ENCODE measurements around the gene LOXL1.
"Not testable (repeated sequence)": the region's sequence is repeated elsewhere in the genome, so short reads cannot be mapped to it uniquely, and the experiment has no call there.

Gene LOXL1

GRCh38 chr15:73968461-73968860, 42.2 kb downstream of the LOXL1 start:
- TF ChIP-seq Cebpa-rat (IDR thresholded peaks at IDR 0.05), result no peak
- Histone ChIP-seq H3K4me2 (no peak overlapping the region), H3K9ac (no peak overlapping the region), H3K27me3 (no peaks in the 10 kb centered on the region; the same call in 1 of the 2 replicates), H3K4me1 (peaks cover 41% of the 10 kb centered on the region), H3K9me3 (no peaks in the 10 kb centered on the region; the same call in 1 of the 2 replicates), H3K4me3 (no peak overlapping the region), H3K36me3 (no peaks in the 10 kb centered on the region), H4K20me1 (peaks cover 5% of the 10 kb centered on the region), H3K27ac (no peak overlapping the region)

GRCh38 chr15:73969151-73969759, 43.0 kb downstream of the LOXL1 start:
- TF ChIP-seq Cebpa-rat (IDR thresholded peaks at IDR 0.05), result no peak
- Histone ChIP-seq H3K4me2 (no peak overlapping the region), H3K9ac (no peak overlapping the region), H3K27me3 (peaks cover 2% of the 10 kb centered on the region; the same call in 1 of the 2 replicates), H3K4me1 (peaks cover 38% of the 10 kb centered on the region), H3K4me3 (no peak overlapping the region), H3K36me3 (no peaks in the 10 kb centered on the region), H3K9me3 (no peaks in the 10 kb centered on the region; the same call in 1 of the 2 replicates), H3K27ac (no peak overlapping the region), H4K20me1 (peaks cover 7% of the 10 kb centered on the region)

GRCh38 chr15:73972984-73973682, 46.9 kb downstream of the LOXL1 start:
- Histone ChIP-seq H3K4me2 (peak overlapping the region; percentile 68), H3K36me3 (no peaks in the 10 kb centered on the region), H3K27me3 (peaks cover 31% of the 10 kb centered on the region), H3K9ac (no peak overlapping the region), H4K20me1 (peaks cover 7% of the 10 kb centered on the region), H3K4me3 (no peak overlapping the region), H3K27ac (no peak overlapping the region), H3K4me1 (peaks cover 33% of the 10 kb centered on the region), H3K9me3 (no peaks in the 10 kb centered on the region; the same call in 1 of the 2 replicates)
- TF ChIP-seq Cebpa-rat (IDR thresholded peaks at IDR 0.05), result no peak

- H3K27ac ChIP-seq, H3K4me3 ChIP-seq: not testable (repeated sequence)
- 0 out of 2 replicates have a peak overlapping the region, but pooled peaks have one; percentile 68 for H3K4me2 ChIP-seq
Observed at GRCh38 chr15:73973683-73974200, 47.5 kb downstream of the LOXL1 start.

GRCh38 chr15:73975440-73976125, 49.3 kb downstream of the LOXL1 start:
- Histone ChIP-seq H3K4me2 (peak overlapping the region; percentile 83), H3K27me3 (peaks cover 49% of the 10 kb centered on the region), H3K4me1 (peaks cover 34% of the 10 kb centered on the region)
- H3K36me3 ChIP-seq, H3K4me3 ChIP-seq, H4K20me1 ChIP-seq, H3K9ac ChIP-seq, H3K27ac ChIP-seq, H3K9me3 ChIP-seq: not testable (repeated sequence)

More at GRCh38 chr15:73973683-73974200, 47.5 kb downstream of the LOXL1 start:
- not testable (repeated sequence) for H3K36me3 ChIP-seq, H3K9ac ChIP-seq, H3K9me3 ChIP-seq, H4K20me1 ChIP-seq
- Histone ChIP-seq H3K4me1 (peaks cover 33% of the 10 kb centered on the region), H3K27me3 (peaks cover 35% of the 10 kb centered on the region)

GRCh38 chr15:73978896-73979295, 52.6 kb downstream of the LOXL1 start:
- H3K9ac ChIP-seq, result no peak overlapping the region
- peaks cover 56% of the 10 kb centered on the region for H3K4me1 ChIP-seq
- H3K4me2 ChIP-seq, result no peak overlapping the region
- no peak for TF ChIP-seq Cebpa-rat (IDR thresholded peaks at IDR 0.05)
- peaks cover 27% of the 10 kb centered on the region for H4K20me1 ChIP-seq
- H3K9me3 ChIP-seq, result no peaks in the 10 kb centered on the region; the same call in 1 of the 2 replicates
- no peak overlapping the region for H3K4me3 ChIP-seq
- H3K27me3 ChIP-seq, result peaks cover 61% of the 10 kb centered on the region
- H3K27ac ChIP-seq, result no peak overlapping the region
- H3K36me3 ChIP-seq, result no peaks in the 10 kb centered on the region

GRCh38 chr15:73979636-73980035, 53.4 kb downstream of the LOXL1 start:
- Histone ChIP-seq H3K4me2 (no peak overlapping the region), H3K9ac (no peak overlapping the region), H3K4me1 (peaks cover 60% of the 10 kb centered on the region), H3K36me3 (no peaks in the 10 kb centered on the region), H3K9me3 (no peaks in the 10 kb centered on the region), H4K20me1 (peaks cover 34% of the 10 kb centered on the region), H3K27ac (no peak overlapping the region), H3K27me3 (peaks cover 55% of the 10 kb centered on the region), H3K4me3 (no peak overlapping the region)
- TF ChIP-seq Cebpa-rat (IDR thresholded peaks at IDR 0.05), result no peak

- H3K4me1 ChIP-seq, result peaks cover 55% of the 10 kb centered on the region
- no peaks in the 10 kb centered on the region for H3K9me3 ChIP-seq
- H3K4me3 ChIP-seq, result no peak overlapping the region
- peak overlapping the region; percentile 84 for H3K4me2 ChIP-seq
- no peaks in the 10 kb centered on the region for H3K36me3 ChIP-seq
- no peak overlapping the region for H3K27ac ChIP-seq
- H4K20me1 ChIP-seq, result peaks cover 47% of the 10 kb centered on the region
- H3K27me3 ChIP-seq, result peaks cover 35% of the 10 kb centered on the region
- H3K9ac ChIP-seq, result no peak overlapping the region
- TF ChIP-seq Cebpa-rat (IDR thresholded peaks at IDR 0.05), result no peak
Observed at GRCh38 chr15:73981761-73982221, 55.5 kb downstream of the LOXL1 start.

GRCh38 chr15:73982222-73982962, 56.1 kb downstream of the LOXL1 start:
- Histone ChIP-seq H3K4me1 (peaks cover 56% of the 10 kb centered on the region), H4K20me1 (peaks cover 47% of the 10 kb centered on the region), H3K4me2 (peak overlapping the region; percentile 84), H3K9me3 (no peaks in the 10 kb centered on the region), H3K4me3 (no peak overlapping the region), H3K27ac (peak overlapping the region; percentile 16; the same call in 1 of the 2 replicates), H3K27me3 (peaks cover 30% of the 10 kb centered on the region), H3K9ac (no peak overlapping the region), H3K36me3 (no peaks in the 10 kb centered on the region)
- no peak for TF ChIP-seq Cebpa-rat (IDR thresholded peaks at IDR 0.05)
